Measurements from ENCODE around the gene DENND4B. TPM values are rescaled to one million over a fixed set of nuclear protein-coding genes. Genes with fewer than 3 reads are reported as not detected.

The DENND4B gene
- total and polyA plus RNA-seq, 7 donors, result 23.1 to 75.4 (median 47.1) TPM

- ATAC-seq (no peak), DNase-seq (no peak)
- no peak overlapping the region for H3K4me3 ChIP-seq
- H3K4me1 ChIP-seq, result no peaks in the 10 kb centered on the region
- no peaks in the 10 kb centered on the region for H3K9me3 ChIP-seq
- H3K27me3 ChIP-seq (ENCODE audit: insufficient read depth in 3 of 3, low read length in 2 of 3), result no peaks in the 10 kb centered on the region
- TF ChIP-seq, protein P1, sequence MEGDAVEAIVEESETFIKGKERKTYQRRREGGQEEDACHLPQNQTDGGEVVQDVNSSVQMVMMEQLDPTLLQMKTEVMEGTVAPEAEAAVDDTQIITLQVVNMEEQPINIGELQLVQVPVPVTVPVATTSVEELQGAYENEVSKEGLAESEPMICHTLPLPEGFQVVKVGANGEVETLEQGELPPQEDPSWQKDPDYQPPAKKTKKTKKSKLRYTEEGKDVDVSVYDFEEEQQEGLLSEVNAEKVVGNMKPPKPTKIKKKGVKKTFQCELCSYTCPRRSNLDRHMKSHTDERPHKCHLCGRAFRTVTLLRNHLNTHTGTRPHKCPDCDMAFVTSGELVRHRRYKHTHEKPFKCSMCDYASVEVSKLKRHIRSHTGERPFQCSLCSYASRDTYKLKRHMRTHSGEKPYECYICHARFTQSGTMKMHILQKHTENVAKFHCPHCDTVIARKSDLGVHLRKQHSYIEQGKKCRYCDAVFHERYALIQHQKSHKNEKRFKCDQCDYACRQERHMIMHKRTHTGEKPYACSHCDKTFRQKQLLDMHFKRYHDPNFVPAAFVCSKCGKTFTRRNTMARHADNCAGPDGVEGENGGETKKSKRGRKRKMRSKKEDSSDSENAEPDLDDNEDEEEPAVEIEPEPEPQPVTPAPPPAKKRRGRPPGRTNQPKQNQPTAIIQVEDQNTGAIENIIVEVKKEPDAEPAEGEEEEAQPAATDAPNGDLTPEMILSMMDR (IDR thresholded peaks at IDR 0.05), result no peak
- H3K36me3 ChIP-seq (ENCODE audit: insufficient read depth in 1 of 2, low read depth in 1 of 2), result peaks cover 8 to 98% of the 10 kb centered on the region in 2 donors
- intact Hi-C loops (cut with DNase I), result no loop called here
- WGBS, 3 donors, result 96 to 97% (median 97%) methylated on average over 10 of the region's 10 CpGs
- H3K27ac ChIP-seq, result no peak overlapping the region
These were observed 9.2 kb downstream of the DENND4B start for GRCh38 chr1:153937331-153937730.

DNA sequence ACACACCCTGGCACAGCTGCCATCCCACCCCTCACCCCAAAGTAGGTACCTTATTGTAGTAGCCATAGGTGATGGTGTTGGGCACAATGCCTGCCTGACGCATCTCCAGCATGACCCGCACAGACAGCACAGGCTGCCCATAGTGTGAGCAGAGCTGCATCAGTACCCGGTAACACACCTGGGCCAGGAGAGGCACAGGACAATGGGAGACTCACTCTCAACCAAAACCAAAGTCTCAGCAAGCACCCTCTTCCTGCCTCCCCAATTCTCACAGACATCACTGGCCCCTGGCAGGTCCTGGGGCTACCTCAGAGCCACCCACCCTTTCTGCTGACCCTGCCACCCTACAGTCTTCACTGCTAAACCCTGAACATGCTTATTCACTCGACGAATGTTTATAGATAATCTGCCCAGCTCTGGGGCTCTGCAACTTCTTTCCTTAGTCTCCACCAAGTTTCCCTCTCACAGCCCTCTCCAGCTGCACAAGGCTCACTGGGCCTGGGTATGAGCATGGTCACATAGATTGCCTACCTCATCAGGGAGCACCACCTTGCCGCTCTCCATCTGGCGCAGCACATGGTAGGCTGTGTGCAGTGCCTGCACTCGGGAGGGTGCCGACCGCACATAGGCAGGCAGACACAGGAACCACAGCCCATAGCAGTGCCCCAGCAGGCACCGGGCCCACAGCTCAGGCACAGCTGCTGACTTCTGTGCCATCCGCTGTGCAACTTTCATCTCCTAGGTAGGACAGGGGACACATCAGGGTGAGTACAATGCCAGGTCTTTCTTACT is 10.3 kb downstream of the DENND4B start:
- intact Hi-C loops (cut with DNase I), result no loop called here
- Histone ChIP-seq H3K4me3 (no peak overlapping the region), H3K9me3 (no peaks in the 10 kb centered on the region), H3K27me3 (ENCODE audit: insufficient read depth in 3 of 3, low read length in 2 of 3) (no peaks in the 10 kb centered on the region), H3K27ac (no peak overlapping the region), H3K36me3 (ENCODE audit: insufficient read depth in 1 of 2, low read depth in 1 of 2) (peaks cover 12 to 100% of the 10 kb centered on the region in 2 donors), H3K4me1 (no peaks in the 10 kb centered on the region)
- DNase-seq (no peak), ATAC-seq (no peak)
- WGBS, 3 donors, result 94 to 98% (median 95%) methylated on average over 12 of the region's 12 CpGs
- TF ChIP-seq, protein P1 (IDR thresholded peaks at IDR 0.05), result no peak

GRCh38 chr1:153934746-153935145 is 11.8 kb downstream of the DENND4B start:
- no peak for DNase-seq
- 88 to 92% (median 90%) methylated on average over 9 of the region's 9 CpGs for WGBS, 3 donors

DNA sequence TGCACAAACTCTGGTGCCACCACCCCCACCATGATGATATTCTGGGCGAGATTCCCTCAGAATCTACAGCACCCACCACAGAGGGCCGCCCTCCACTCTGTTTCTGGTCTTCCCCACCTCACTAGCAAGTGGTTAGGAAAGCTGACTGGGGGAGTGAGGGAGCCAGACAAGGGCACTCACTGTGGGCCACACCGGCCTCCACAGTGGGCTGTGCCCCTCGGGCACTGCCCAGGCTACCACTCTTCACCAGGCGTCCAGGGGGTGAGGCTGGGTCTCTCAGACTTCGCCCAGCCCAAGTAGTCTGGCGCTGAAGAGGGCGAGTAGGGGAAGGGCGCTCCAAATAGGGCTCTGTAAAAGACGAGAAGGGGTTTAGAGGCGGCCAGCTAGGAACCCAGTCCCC is 12.6 kb downstream of the DENND4B start:
- no peak overlapping the region for H3K27ac ChIP-seq
- H3K36me3 ChIP-seq (ENCODE audit: insufficient read depth in 1 of 2, low read depth in 1 of 2), result peaks cover 13 to 100% of the 10 kb centered on the region in 2 donors
- 92 to 96% (median 96%) methylated on average over 11 of the region's 11 CpGs for WGBS, 3 donors
- TF ChIP-seq, protein P1 (IDR thresholded peaks at IDR 0.05), result no peak
- H3K27me3 ChIP-seq (ENCODE audit: insufficient read depth in 3 of 3, low read length in 2 of 3), result no peaks in the 10 kb centered on the region
- no peak for DNase-seq
- H3K4me1 ChIP-seq, result no peaks in the 10 kb centered on the region
- intact Hi-C loops (cut with DNase I), result no loop called here
- no peak overlapping the region for H3K4me3 ChIP-seq
- no peaks in the 10 kb centered on the region for H3K9me3 ChIP-seq
- no peak for ATAC-seq

More at GRCh38 chr1:153934746-153935145, 11.8 kb downstream of the DENND4B start:
- Histone ChIP-seq H3K27me3 (ENCODE audit: insufficient read depth in 3 of 3, low read length in 2 of 3) (no peaks in the 10 kb centered on the region), H3K36me3 (ENCODE audit: insufficient read depth in 1 of 2, low read depth in 1 of 2) (peaks cover 13 to 100% of the 10 kb centered on the region in 2 donors), H3K4me3 (no peak overlapping the region), H3K4me1 (no peaks in the 10 kb centered on the region), H3K27ac (no peak overlapping the region), H3K9me3 (no peaks in the 10 kb centered on the region)
- intact Hi-C loops (cut with DNase I), result no loop called here
- ATAC-seq, result no peak
- TF ChIP-seq, protein P1 (IDR thresholded peaks at IDR 0.05), result no peak

Measured in psoas muscle (tissue), 8 donors.